Stimulated activated CD4-positive, alpha-beta T cell treated with anti-CD3 and anti-CD28 coated beads, TNF-alpha, amount 100 ng/mL, for 4 hours (primary cell): ENCODE data around the gene KCNQ1.

Experiments used
- DNase-seq, 3 experiments: peaks; one replicate each; pipeline ENCODE4 v3.0.0-alpha.2; 2020; ENCODE audit warnings: low read depth in 3 of 3

The KCNQ1 gene

GRCh38 chr11:2441171-2441570 is 3.6 kb upstream of the KCNQ1 start:
- DNase-seq: no peak

- no peak for DNase-seq
These were observed 2.2 kb upstream of the KCNQ1 start for GRCh38 chr11:2442589-2442988.

DNA sequence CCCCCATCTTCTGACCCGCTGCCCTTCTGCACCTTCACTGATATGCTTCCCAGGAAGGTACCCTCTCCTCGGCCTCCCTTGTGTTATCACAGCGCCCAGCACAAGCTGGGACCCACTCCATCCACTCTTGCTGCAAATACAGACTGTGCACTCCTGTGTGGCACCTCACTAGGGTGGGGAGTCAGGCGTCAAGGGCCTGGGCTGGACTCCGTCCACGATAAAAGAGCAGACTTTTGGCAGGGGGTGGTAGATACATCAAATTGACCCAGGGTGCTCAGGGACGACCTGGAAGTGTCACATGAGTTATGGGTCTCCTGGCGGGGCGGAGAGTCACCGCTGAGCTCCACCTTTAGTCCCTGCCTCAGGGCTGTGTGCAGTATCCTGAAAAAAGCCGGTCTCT is 1.4 kb upstream of the KCNQ1 start:
- DNase-seq: no peak

DNA sequence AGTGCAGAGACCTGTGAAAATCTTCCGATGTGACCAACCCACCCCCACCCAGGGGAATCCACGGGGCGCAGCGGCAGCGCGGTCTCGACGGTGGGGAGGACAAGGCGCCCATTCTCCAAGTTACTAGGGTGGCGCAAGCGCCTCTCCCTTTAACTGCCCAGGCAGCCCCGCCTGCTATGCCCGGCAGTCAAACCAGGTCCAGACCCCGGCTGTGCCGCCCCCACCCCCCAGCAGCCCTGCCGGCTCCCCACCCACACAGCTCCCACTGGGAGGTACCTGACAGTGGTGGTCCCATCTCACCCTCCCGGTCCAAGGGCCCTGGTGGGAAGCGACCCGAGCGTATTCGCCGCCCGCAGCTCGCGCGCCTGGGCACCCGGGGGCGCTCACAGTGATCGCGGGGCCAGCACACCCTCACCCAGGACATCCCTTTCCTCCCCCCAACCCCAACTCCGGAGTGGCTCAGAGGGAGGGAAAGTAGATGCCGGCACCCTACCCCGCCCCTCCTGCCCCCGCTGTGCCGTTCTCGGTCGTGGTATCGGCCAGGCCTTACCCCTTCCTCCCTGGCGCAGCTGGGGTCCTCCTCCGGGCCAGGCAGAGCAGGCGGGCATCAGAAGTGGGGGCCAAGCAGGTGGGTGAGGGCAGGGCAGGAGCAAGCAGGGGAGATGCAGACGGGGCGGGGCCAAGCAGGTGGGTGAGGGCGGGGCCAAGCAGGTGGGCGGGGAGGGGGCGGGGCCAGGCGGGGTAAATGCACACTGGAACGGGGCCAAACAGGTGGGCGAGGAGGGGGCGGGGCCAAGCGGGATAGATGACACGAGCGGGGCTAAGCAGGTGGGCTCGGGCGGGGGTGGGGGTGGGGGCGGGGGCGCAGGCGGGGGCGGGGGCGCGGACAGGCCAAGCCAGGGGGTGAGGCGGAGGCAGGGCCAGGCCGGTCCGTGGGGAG is 657 bp upstream of the KCNQ1 start, which contains the start of gene TRPM5:
Gene TRPM5 (minus strand): TSS at position 634 of the 940 bp plus-strand sequence. CDS start 21,478 bp downstream, outside the sequence.
- DNase-seq: peak; percentile 70 to 74 (median 72)

GRCh38 chr11:2445746-2446551 is 1.1 kb downstream of the KCNQ1 start:
- no peak for DNase-seq

GRCh38 chr11:2446590-2447252 is 1.9 kb downstream of the KCNQ1 start:
- no peak for DNase-seq

- no peak for DNase-seq
These were observed 2.6 kb downstream of the KCNQ1 start for GRCh38 chr11:2447253-2447950.

DNA sequence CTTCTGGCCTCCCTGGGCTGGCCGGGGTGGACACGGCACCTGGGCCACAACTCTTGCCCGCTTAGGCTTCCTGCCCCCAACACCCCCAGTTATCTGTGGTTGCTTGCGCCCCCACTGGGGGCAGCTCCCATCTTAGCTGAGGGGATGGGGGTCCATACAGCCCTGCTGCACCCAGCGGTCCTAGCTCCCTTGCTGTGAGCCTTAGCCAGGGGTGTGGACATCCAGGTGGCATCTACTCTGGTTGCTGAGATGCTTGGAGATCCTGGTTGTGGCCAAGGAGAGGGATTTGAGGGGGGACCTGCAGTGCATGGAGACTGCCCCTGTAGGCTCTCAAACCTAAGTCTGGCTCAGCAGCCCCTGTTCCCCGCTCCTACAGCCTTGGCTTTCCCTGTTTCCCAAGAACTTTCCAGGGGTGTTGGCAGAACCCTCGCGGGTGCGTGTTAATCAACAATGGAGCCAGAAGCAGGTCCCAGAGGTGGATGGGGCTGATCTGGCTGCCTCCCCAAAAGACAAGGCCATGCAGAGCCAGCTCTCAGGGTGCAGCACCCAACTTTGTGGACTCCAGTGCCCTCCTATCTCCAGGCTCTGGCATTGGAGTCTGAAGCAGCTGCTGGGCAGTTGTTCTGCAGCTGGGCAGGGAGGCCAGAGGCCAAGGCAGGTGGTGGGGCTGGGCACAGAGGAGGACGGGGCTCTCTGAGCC is 3.3 kb downstream of the KCNQ1 start:
- DNase-seq: no peak

- no peak for DNase-seq
These were observed 4.1 kb downstream of the KCNQ1 start for GRCh38 chr11:2448661-2449547.

DNA sequence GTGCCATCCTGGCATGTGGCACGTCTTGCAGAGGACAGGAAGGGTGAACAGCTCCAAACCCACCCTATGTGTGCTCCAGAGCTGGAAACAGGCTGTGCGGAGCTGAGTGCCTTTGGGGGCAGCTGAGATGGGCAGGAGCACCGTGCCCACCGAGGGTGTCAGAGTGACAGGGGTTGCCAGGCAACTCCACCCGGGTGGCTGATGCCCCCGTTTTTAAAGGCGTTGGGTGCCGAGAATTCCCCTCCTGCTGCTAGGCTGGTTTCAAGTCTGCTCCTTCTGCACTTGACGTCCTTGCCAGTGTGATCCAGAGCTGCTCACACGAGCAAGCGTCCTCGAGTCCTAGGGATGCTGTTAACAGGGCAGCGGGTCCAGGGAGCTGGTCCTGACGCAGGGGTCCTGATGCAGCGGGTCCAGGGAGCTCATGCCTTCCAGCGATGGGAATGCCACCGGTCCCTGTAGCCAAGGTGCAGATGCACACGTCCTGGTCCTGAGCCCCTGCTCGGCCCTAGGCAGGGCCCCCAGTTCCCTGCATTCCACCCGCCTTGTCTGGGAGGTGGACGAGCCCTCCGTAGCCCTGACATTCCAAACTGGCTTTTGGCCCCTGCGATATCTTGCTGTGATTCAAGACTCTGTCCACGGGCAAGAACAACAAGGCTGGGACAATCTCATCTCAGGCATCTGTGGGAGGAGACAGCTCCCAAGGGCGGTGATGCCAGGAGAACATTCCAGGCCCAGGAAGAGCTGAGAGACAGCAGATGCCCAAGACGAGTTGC is 4.9 kb downstream of the KCNQ1 start:
- no peak for DNase-seq

DNA sequence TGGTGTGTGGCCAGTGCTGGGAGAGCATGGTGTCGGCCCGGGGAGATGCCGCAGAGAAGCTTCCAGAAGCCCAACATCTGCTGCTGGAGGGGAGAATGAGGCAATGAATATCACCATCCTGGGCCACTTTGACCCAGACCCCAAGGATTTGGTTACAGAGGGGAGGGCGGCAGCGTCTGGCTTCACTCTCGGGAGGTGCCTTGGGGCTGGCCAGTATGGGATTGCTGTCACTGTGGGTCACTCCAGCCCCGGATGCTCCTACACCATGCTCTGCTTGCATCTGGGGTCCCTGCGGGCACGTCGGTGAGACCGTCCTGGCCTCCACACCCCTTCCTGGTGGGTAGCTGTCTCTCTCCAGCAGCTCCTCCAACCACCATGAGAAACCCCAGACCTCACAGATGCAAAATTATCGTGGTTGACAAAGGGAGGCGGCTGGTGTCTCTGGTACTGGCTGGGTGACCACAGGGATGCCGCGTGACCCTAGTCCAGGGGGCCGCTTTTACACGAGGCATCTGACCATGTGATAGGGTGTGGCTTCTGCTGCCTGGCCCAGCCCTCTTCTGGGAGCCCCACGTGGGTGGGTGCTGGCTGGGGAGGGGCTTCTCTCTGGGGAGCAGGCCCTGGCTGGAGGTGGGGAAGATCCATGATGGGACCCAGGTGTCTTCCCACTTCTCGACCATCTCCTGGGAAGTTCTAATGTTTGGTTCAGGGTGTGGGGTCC is 5.7 kb downstream of the KCNQ1 start:
- DNase-seq: no peak

GRCh38 chr11:2451336-2451735 is 6.5 kb downstream of the KCNQ1 start:
- DNase-seq: no peak

- no peak for DNase-seq
These were observed 7.1 kb downstream of the KCNQ1 start for GRCh38 chr11:2451916-2452315.

GRCh38 chr11:2452321-2453012 is 7.7 kb downstream of the KCNQ1 start:
- DNase-seq: no peak

- no peak for DNase-seq
These were observed 8.6 kb downstream of the KCNQ1 start for GRCh38 chr11:2453436-2453835.

DNA sequence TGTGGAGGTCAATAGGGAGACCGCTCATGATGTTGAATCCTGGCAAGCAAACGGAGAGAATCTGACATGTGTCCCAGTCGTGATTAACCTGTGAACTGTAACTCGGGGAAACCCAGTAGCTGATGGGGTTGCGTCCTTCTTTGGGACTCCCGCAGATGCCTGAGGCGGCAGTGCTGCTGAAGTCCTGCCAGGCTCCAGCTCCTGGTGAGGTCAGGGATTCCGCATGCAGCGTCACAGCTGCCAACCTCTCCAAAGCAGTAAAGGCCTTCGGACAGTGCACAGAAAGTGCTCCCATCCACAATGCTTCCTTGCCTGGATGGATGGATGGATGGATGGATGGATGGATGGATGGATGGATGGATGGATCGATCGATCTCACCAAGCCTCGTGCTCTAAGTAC is 13.5 kb downstream of the KCNQ1 start:
- DNase-seq: no peak

- no peak for DNase-seq
These were observed 14.4 kb downstream of the KCNQ1 start for GRCh38 chr11:2459016-2459725.
